BE2C (cell line): ENCODE measurements around the gene B4GALNT2.

Source experiments
- DNase-seq: peaks from one replicate; pipeline ENCODE4 v3.0.0-alpha.2; 2020
- H3K27me3 ChIP-seq: fragments of 250-450 bp; sonication (Bioruptor Pico); 2 replicates; pipeline ENCODE4 v1.5.1; 2020; ENCODE audit warnings: mild to moderate bottlenecking
- H3K36me3 ChIP-seq: fragments of 250-450 bp; sonication (Bioruptor Pico); 2 replicates; pipeline ENCODE4 v1.5.1; 2020; ENCODE audit warnings: mild to moderate bottlenecking
- H3K4me1 ChIP-seq: fragments of 250-450 bp; sonication (Bioruptor Pico); 2 replicates; pipeline ENCODE4 v1.5.1; 2020
- H3K4me3 ChIP-seq: 2 replicates; pipeline ENCODE4 v1.5.1; 2011; ENCODE audit warnings: low read depth, low read length
- H3K9me3 ChIP-seq: fragments of 250-450 bp; sonication (Bioruptor Pico); 2 replicates; pipeline ENCODE4 v1.5.1; 2020
- TF ChIP-seq, protein P1 (sequence below): IDR thresholded peaks from 2 replicates; pipeline ENCODE4 v1.5.1; 2012; ENCODE audit warnings: mild to moderate bottlenecking, low read depth, low read length

B4GALNT2 gene

DNA sequence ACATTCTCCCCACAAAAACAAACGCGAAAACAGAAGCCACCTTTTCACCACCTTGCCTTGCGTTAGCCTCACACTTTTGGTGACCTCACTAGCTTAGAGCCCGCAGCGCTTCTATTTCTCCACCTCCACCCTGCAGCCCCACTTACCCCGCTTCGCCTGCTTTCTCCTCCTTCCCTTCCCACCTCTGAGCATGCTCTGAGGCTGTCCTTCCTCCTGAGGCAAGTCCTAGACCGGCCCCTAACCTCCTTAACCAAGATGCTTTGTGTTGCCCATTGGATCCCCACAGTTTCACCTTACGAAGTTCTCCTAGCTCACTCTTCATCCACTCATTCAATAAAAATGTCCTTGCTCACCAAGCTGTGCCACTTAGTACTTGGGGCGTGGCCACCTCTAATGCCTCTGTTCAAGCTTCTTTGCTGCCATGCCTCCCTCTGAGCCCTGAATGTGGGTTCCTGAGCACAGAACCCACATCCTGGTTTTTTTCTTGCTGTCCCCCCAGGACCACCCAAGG is 76.5 kb downstream of the B4GALNT2 start:
- H3K27me3 ChIP-seq = peaks cover 36% of the 10 kb centered on the region
- H3K4me3 ChIP-seq = no peak overlapping the region
- no peaks in the 10 kb centered on the region for H3K4me1 ChIP-seq
- TF ChIP-seq, protein P1, sequence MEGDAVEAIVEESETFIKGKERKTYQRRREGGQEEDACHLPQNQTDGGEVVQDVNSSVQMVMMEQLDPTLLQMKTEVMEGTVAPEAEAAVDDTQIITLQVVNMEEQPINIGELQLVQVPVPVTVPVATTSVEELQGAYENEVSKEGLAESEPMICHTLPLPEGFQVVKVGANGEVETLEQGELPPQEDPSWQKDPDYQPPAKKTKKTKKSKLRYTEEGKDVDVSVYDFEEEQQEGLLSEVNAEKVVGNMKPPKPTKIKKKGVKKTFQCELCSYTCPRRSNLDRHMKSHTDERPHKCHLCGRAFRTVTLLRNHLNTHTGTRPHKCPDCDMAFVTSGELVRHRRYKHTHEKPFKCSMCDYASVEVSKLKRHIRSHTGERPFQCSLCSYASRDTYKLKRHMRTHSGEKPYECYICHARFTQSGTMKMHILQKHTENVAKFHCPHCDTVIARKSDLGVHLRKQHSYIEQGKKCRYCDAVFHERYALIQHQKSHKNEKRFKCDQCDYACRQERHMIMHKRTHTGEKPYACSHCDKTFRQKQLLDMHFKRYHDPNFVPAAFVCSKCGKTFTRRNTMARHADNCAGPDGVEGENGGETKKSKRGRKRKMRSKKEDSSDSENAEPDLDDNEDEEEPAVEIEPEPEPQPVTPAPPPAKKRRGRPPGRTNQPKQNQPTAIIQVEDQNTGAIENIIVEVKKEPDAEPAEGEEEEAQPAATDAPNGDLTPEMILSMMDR = no peak
- no peaks in the 10 kb centered on the region; the same call in 1 of the 2 replicates for H3K9me3 ChIP-seq
- DNase-seq = no peak
- H3K36me3 ChIP-seq = no peaks in the 10 kb centered on the region

GRCh38 chr17:49210158-49211029 is 77.8 kb downstream of the B4GALNT2 start, which contains the start of the genes ABI3 and GNGT2:
Gene ABI3 (plus strand): TSS chr17:49210707. CDS start chr17:49210725, 18 bp downstream.
Gene GNGT2 (minus strand): TSS chr17:49210574. CDS start chr17:49207422, 3,152 bp downstream.
- TF ChIP-seq, protein P1 = no peak
- no peaks in the 10 kb centered on the region for H3K4me1 ChIP-seq
- no peaks in the 10 kb centered on the region for H3K36me3 ChIP-seq
- DNase-seq = no peak
- H3K9me3 ChIP-seq = no peaks in the 10 kb centered on the region; the same call in 1 of the 2 replicates
- peaks cover 28% of the 10 kb centered on the region for H3K27me3 ChIP-seq
- H3K4me3 ChIP-seq = no peak within 1 kb of the TSS

DNA sequence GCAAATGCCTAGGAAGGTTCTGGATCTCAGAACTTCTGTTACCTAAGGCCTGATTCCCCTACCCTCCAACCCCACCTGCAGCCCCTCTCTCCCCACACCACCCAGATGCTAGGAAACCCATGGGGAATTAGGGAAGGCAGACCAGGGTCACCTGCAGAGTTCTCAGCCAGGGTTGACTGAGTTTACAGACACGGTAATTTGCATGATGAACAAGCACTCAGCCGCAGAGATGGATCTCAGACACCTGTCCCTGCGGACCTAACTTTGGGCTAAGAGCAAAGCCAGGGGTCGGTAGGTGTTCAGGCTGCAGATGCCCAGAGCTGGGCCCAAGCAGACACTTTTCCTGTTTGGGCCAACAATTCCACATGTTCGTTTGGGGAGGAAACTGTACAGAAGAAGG is 80.8 kb downstream of the B4GALNT2 start:
- H3K4me3 ChIP-seq = no peak overlapping the region
- no peaks in the 10 kb centered on the region for H3K4me1 ChIP-seq
- no peak for DNase-seq
- H3K9me3 ChIP-seq = no peaks in the 10 kb centered on the region; the same call in 1 of the 2 replicates
- no peaks in the 10 kb centered on the region for H3K36me3 ChIP-seq
- TF ChIP-seq, protein P1 = no peak
- peaks cover 14% of the 10 kb centered on the region for H3K27me3 ChIP-seq

GRCh38 chr17:49213847-49214246 is 81.3 kb downstream of the B4GALNT2 start:
- TF ChIP-seq, protein P1 = no peak
- H3K4me3 ChIP-seq = no peak overlapping the region
- peaks cover 14% of the 10 kb centered on the region for H3K27me3 ChIP-seq
- no peaks in the 10 kb centered on the region for H3K36me3 ChIP-seq
- no peaks in the 10 kb centered on the region; the same call in 1 of the 2 replicates for H3K9me3 ChIP-seq
- DNase-seq = no peak
- no peaks in the 10 kb centered on the region for H3K4me1 ChIP-seq

GRCh38 chr17:49214676-49215360 is 82.2 kb downstream of the B4GALNT2 start:
- H3K4me3 ChIP-seq = no peak overlapping the region
- H3K4me1 ChIP-seq = no peaks in the 10 kb centered on the region
- peaks cover 6% of the 10 kb centered on the region for H3K27me3 ChIP-seq
- no peaks in the 10 kb centered on the region; the same call in 1 of the 2 replicates for H3K9me3 ChIP-seq
- TF ChIP-seq, protein P1 = no peak
- DNase-seq = no peak
- no peaks in the 10 kb centered on the region for H3K36me3 ChIP-seq
